GM12878 (cell line): ENCODE data around the gene SETBP1. TPM values are rescaled to one million over a fixed set of nuclear protein-coding genes. Genes with fewer than 3 reads are reported as not detected.

Experiments used
- ATAC-seq: fragments of 200-7000 bp; cut with Tn5 transposase; 3 replicates; pipeline ENCODE4 v1.9.1; 2020; ENCODE audit warnings: mild to moderate bottlenecking, moderate library complexity
- BruUV-seq: library from RNA; stranded (reverse); fragments of 400-500 nt; replicated peaks from 2 replicates; lab custom pipeline; 2021; lab: Mats Ljungman, UMichigan
- CTCF ChIA-PET: fragments of 300-600 bp; sonication (Branson Sonifier 250); formaldehyde crosslinking; extraction: SDS; loops from one replicate; lab custom pipeline; 2021; ENCODE audit warnings: inconsistent platforms; lab: Yijun Ruan, JAX
- POLR2A ChIA-PET: fragments of 350-600 bp; formaldehyde crosslinking; extraction: SDS; loops from one replicate; lab custom pipeline; 2021; ENCODE audit warnings: inconsistent platforms; lab: Charles Lee
- RAD21 ChIA-PET: fragments of 300-600 bp; sonication (Branson Sonifier 250); formaldehyde crosslinking; loops from one replicate; lab custom pipeline; 2023; ENCODE audit warnings: antibody characterized with exemption; ENCODE audit not compliant: unreplicated experiment; lab: Charles Lee
- SMC1A ChIA-PET: fragments of 300-600 bp; sonication (Branson Sonifier 250); formaldehyde crosslinking; loops from one replicate; lab custom pipeline; 2023; ENCODE audit not compliant: unreplicated experiment, uncharacterized antibody; lab: Charles Lee
- DNase-seq: peaks from one replicate; pipeline ENCODE4 v3.0.0-alpha.2; 2011; ENCODE audit warnings: low read depth, low spot score
- FAIRE-seq: peaks from 3 replicates; lab custom pipeline; 2011; peaks lifted over from hg19 to GRCh38; lab: Jason Lieb, UNC
- H2AFZ ChIP-seq: 2 replicates; pipeline ENCODE4 v1.6.0; 2011; ENCODE audit warnings: low read depth, low read length, control low read depth; ENCODE audit not compliant: control insufficient read depth
- H3K27ac ChIP-seq: 2 replicates; pipeline ENCODE4 v1.5.1; 2011; ENCODE audit warnings: control low read depth; ENCODE audit not compliant: control insufficient read depth, insufficient read depth
- H3K27me3 ChIP-seq, 2 experiments: replicated peaks in 1 of 2; 2 replicates each; pipeline versions ENCODE4 v1.6.0 to v1.6.1; 2011; ENCODE audit warnings: low read length in 1 of 2; ENCODE audit not compliant: control insufficient read depth in 2 of 2, insufficient read depth in 2 of 2
- H3K36me3 ChIP-seq, 2 experiments: 2 replicates each; pipeline ENCODE4 v1.5.1; 2011; ENCODE audit warnings: low read length in 1 of 2; ENCODE audit not compliant: control insufficient read depth in 2 of 2, insufficient read depth in 2 of 2
- H3K4me1 ChIP-seq: 2 replicates; pipeline ENCODE4 v1.6.1; 2011; ENCODE audit warnings: mild to moderate bottlenecking, low read length, moderate library complexity, mixed read lengths; ENCODE audit not compliant: control insufficient read depth, insufficient read depth
- H3K4me2 ChIP-seq: 2 replicates; pipeline ENCODE4 v1.6.0; 2011; ENCODE audit warnings: control low read depth; ENCODE audit not compliant: control insufficient read depth, insufficient read depth
- H3K4me3 ChIP-seq: fragments of 200-600 bp; sonication (generic); 2 replicates; pipeline ENCODE4 v1.5.1; 2016
- H3K79me2 ChIP-seq: 2 replicates; pipeline ENCODE4 v1.6.0; 2011; ENCODE audit warnings: low read length; ENCODE audit not compliant: control insufficient read depth, insufficient read depth
- H3K9ac ChIP-seq: 2 replicates; pipeline ENCODE4 v1.8.0; 2011; ENCODE audit warnings: low read length, control low read depth, mixed read lengths; ENCODE audit not compliant: control insufficient read depth, insufficient read depth
- H3K9me3 ChIP-seq: replicated peaks from 3 replicates; pipeline ENCODE4 v1.5.1; 2011; ENCODE audit warnings: mild to moderate bottlenecking, low read length; ENCODE audit not compliant: control insufficient read depth, insufficient read depth
- H4K20me1 ChIP-seq: 2 replicates; pipeline ENCODE4 v1.6.0; 2011; ENCODE audit not compliant: control insufficient read depth, insufficient read depth
- BACH1 ChIP-seq: fragments of 450-650 bp; IDR thresholded peaks from 2 replicates; pipeline ENCODE4 v1.6.1; 2017; ENCODE audit warnings: mild to moderate bottlenecking, borderline replicate concordance
- FOXM1 ChIP-seq: IDR thresholded peaks from 2 replicates; pipeline ENCODE4 v1.6.1; 2012; ENCODE audit warnings: low read depth, mild to moderate bottlenecking, inconsistent platforms, low read length, moderate library complexity
- HDAC6 ChIP-seq: fragments of 200-600 bp; sonication (generic); IDR thresholded peaks from one replicate; pipeline ENCODE4 v1.8.0; 2017; ENCODE audit warnings: antibody characterized with exemption; ENCODE audit not compliant: unreplicated experiment
- IRF3 ChIP-seq: fragments of 450-650 bp; IDR thresholded peaks from 2 replicates; pipeline ENCODE4 v1.6.1; 2014; ENCODE audit warnings: mild to moderate bottlenecking
- PRDM15 ChIP-seq: fragments of 450-650 bp; formaldehyde crosslinking; IDR thresholded peaks from 2 replicates; pipeline ENCODE4 v1.4.0; 2020; ENCODE audit warnings: mild to moderate bottlenecking, moderate library complexity
- ZBED1 ChIP-seq: IDR thresholded peaks from 2 replicates; pipeline ENCODE4 v1.6.1; 2016; ENCODE audit warnings: borderline replicate concordance
- ZBTB4 ChIP-seq: fragments of 450-650 bp; formaldehyde crosslinking; IDR thresholded peaks from 2 replicates; pipeline ENCODE4 v1.4.0; 2022; ENCODE audit warnings: mild to moderate bottlenecking, moderate library complexity
- WGBS: methylation state at CpG from one replicate; pipeline ENCODE4 v1.1.6; 2016; ENCODE audit warnings: low lambda C conversion rate; ENCODE audit not compliant: insufficient replicate concordance, insufficient coverage; ENCODE audit errors: missing lambda C conversion rate; 5-methylcytosine and 5-hydroxymethylcytosine counted together
- in situ Hi-C: fragments of 300-500 bp; cut with MboI; formaldehyde crosslinking; loops from 9 replicates; pipeline ENCODE4 v1.14.3; 2018; ENCODE audit warnings: mixed read lengths
- intact Hi-C: fragments of 100-400 bp; cut with micrococcal nuclease; formaldehyde crosslinking; loops from one replicate; pipeline ENCODE4 v1.14.2; 2022; ENCODE audit not compliant: unreplicated experiment
- polyA plus RNA-seq, 11 experiments: library from polyadenylated mRNA; depleted of rRNA in 4 of 11; unstranded in 6 of 11; stranded (reverse) in 5 of 11; fragments of >200 nt; fragmentation: Nextera tagmentation in 4 of 11; fragmentation: Illumina TruSeq in 1 of 11; extraction: Ambion mirVana in 4 of 11; extraction: Trizol in 1 of 11; gene quantifications; 1 replicate in 1 of 11; 2 replicates in 10 of 11; pipeline versions ENCODE4 v1.2.1 to v1.2.3, GENCODE V29; 2011 to 2016; ENCODE audit warnings: inconsistent platforms in 2 of 11, missing spikeins in 2 of 11, low read depth in 1 of 11
- total RNA-seq, 4 experiments: library from RNA; depleted of rRNA in 3 of 4; stranded (reverse); fragments of >200 nt in 3 of 4; fragmentation: Illumina TruSeq in 1 of 4; extraction: Trizol in 1 of 4; gene quantifications; 2 replicates each; pipeline versions ENCODE4 v1.2.1 to v1.2.3, GENCODE V29; 2013 to 2021
- TF ChIP-seq, protein P1 (sequence below): fragments of 450-650 bp; formaldehyde crosslinking; IDR thresholded peaks from 2 replicates; pipeline ENCODE4 v1.5.0; 2022; ENCODE audit warnings: mild to moderate bottlenecking, missing genetic modification characterization

The SETBP1 gene
- total and polyA plus RNA-seq, 10 of the 15 experiments (the other 5 are each of a cell fraction or from before 2014, with no cell fraction given): 0.99 to 29.7 (median 8.3) TPM

- Histone ChIP-seq H4K20me1 (no peaks in the 10 kb centered on the region), H3K79me2 (no peaks in the 10 kb centered on the region), H3K4me2 (no peak overlapping the region), H2AFZ (no peak overlapping the region), H3K27me3 (no peaks in the 10 kb centered on the region), H3K9ac (no peak overlapping the region), H3K4me1 (no peaks in the 10 kb centered on the region), H3K4me3 (no peak overlapping the region), H3K27ac (no peak overlapping the region), H3K9me3 (no peaks in the 10 kb centered on the region; the same call in 2 of the 3 replicates), H3K36me3 (no peaks in the 10 kb centered on the region; a peak in 1 of 4 replicates)
- ChIA-PET RAD21 (no interaction called here), POLR2A (no interaction called here), CTCF (no interaction called here), SMC1A (no interaction called here)
- intact Hi-C loops (no loop called here), in situ Hi-C loops (no loop called here)
- no peak for FAIRE-seq
- ATAC-seq: no peak
- TF ChIP-seq IRF3 (no peak), PRDM15 (CRISPR knock-in tag) (no peak), FOXM1 (no peak), ZBTB4 (CRISPR knock-in tag) (no peak), HDAC6 (no peak), BACH1 (no peak), ZBED1 (no peak)
- TF ChIP-seq, protein P1, sequence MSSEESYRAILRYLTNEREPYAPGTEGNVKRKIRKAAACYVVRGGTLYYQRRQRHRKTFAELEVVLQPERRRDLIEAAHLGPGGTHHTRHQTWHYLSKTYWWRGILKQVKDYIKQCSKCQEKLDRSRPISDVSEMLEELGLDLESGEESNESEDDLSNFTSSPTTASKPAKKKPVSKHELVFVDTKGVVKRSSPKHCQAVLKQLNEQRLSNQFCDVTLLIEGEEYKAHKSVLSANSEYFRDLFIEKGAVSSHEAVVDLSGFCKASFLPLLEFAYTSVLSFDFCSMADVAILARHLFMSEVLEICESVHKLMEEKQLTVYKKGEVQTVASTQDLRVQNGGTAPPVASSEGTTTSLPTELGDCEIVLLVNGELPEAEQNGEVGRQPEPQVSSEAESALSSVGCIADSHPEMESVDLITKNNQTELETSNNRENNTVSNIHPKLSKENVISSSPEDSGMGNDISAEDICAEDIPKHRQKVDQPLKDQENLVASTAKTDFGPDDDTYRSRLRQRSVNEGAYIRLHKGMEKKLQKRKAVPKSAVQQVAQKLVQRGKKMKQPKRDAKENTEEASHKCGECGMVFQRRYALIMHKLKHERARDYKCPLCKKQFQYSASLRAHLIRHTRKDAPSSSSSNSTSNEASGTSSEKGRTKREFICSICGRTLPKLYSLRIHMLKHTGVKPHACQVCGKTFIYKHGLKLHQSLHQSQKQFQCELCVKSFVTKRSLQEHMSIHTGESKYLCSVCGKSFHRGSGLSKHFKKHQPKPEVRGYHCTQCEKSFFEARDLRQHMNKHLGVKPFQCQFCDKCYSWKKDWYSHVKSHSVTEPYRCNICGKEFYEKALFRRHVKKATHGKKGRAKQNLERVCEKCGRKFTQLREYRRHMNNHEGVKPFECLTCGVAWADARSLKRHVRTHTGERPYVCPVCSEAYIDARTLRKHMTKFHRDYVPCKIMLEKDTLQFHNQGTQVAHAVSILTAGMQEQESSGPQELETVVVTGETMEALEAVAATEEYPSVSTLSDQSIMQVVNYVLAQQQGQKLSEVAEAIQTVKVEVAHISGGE (CRISPR knock-in tag): no peak
- DNase-seq: no peak
- no TSS peak for BruUV-seq
- 89% methylated on average over 37 of the region's 55 CpGs for WGBS
These were observed 382.8 kb downstream of the SETBP1 start for GRCh38 chr18:45063246-45064038.
